GM19328 (cell line): ENCODE data around the gene TUBGCP6.

Experiments
- ATAC-seq: cut with Tn5 transposase; IDR thresholded peaks from one replicate; pipeline ENCODE4 v1.9.1; 2021; ENCODE audit warnings: mild to moderate bottlenecking, moderate library complexity; ENCODE audit not compliant: unreplicated experiment

TUBGCP6 gene, protein sequence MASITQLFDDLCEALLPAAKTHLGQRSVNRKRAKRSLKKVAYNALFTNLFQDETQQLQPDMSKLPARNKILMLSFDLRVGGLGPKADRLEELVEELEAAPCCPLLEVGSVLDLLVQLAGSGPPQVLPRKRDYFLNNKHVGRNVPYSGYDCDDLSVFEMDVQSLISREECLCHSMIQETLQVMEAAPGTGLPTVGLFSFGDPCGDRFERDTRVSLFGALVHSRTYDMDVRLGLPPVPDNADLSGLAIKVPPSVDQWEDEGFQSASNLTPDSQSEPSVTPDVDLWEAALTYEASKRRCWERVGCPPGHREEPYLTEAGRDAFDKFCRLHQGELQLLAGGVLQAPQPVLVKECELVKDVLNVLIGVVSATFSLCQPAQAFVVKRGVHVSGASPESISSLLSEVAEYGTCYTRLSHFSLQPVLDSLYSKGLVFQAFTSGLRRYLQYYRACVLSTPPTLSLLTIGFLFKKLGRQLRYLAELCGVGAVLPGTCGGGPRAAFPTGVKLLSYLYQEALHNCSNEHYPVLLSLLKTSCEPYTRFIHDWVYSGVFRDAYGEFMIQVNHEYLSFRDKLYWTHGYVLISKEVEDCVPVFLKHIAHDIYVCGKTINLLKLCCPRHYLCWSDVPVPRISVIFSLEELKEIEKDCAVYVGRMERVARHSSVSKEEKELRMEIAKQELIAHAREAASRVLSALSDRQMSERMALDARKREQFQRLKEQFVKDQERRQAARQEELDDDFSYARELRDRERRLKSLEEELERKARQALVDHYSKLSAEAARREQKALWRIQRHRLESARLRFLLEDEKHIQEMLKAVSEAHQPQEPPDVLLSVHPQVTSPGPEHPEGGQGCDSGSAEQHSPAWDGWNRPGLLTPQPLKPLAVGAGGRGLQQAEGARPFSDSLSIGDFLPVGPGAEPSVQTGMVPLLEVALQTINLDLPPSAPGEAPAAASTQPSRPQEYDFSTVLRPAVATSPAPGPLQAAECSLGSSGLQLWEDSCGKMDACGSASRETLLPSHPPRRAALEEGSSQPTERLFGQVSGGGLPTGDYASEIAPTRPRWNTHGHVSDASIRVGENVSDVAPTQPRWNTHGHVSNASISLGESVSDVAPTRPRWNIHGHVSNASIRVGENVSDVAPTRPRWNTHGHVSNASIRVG (N-terminal part only)

DNA sequence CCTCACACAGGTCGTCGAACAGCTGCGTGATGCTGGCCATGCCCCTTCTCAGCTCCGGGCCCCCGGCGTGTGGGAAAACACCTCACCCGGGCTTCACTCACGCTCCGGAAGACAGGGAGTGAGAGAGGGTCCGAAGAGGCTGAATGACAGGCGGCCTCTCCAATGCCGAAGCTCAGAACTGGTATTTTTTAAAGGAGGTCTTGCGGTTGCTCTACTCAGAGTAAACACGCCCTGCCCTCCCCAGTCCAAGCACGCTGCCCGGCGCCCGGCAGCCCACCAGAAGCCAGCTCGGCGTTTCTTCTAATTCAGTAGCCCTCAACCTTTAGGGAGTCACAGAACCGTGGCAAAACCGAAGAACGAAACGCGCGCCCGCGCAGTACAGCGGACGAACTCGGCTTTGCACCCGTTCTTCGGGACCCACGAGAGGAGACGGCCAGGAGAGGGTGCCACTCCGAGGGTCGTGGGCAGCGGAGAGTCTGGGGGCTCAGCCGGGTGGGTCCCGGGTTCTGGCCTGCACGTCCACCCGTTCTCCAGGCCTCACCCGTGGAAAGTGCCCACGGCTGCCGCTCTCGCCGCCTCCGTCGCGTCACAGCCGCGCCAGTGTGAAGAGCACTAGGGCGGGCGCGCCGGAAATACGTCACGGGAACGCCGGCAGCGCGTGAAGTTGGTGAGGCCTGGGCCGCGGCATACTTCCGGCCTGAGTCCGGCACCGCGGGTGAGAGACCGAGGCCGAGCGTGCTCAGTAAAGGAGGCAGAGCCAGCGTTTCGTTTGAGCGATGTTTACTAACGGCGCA, at the start of gene TUBGCP6:
TSS of gene TUBGCP6 (minus strand) at position 604 of the 794 bp plus-strand sequence. CDS start at position 40, 564 bp downstream.
- ATAC-seq, result peak; percentile 66

DNA sequence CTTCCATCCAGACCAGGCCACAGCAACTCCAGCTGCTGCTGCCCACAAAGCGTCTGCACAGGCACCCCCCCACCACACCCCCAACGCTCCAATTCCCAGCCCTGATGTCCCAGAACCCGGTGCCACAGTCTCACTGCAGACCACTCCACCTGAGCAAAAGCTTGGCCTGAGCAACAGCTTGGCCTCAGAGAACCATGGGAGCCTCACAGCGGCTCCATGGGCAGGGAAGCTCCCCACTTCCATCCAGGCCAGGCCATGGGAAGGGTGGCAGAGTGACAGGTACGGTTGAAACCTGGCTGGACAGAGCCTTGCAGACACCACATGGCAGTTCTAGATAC, 49.5 kb upstream of the TUBGCP6 start:
- no peak for ATAC-seq

DNA sequence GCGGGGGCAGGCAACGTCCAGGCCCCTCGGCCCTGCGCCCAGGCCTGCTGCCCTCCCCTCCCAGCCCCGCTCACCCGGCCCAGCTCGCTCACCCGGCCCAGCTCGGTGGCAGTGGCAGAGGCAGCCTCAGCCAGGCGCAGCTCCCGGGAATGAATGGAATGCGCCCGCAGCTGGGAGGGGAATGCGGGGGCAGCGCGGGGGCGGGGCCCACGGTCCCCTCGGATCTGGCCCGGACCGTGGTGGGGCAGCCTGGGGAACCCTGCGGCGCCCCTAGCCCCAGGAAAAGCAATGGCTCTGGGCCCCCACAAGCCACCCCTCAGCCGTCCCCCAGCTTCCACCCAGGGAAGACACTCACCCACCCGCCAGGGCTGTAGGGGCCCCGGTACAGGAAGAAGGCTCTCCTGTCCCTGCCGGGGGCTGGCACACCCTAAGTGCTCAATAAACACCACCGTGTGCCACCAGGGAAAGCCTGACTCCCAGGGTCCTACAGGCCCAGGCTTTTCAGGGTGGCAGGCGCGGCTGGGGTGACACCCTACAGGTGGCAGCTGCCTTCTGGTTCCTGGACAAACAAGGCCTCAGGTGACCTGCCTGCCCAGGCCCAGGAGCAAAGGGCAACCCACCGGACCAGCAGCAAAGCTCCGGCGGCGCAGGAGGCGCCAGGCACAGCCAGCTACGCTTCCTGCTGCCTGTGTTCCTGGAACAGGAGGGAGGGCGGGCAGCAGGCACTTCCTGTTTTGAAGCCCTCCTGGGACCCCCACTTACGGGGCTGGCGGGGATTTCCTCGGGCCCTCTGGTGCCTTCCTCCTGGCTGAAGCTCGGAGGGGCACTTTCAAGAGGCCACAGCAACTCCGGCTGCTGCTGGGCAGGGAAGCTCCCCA, 48.9 kb upstream of the TUBGCP6 start:
- no peak for ATAC-seq

DNA sequence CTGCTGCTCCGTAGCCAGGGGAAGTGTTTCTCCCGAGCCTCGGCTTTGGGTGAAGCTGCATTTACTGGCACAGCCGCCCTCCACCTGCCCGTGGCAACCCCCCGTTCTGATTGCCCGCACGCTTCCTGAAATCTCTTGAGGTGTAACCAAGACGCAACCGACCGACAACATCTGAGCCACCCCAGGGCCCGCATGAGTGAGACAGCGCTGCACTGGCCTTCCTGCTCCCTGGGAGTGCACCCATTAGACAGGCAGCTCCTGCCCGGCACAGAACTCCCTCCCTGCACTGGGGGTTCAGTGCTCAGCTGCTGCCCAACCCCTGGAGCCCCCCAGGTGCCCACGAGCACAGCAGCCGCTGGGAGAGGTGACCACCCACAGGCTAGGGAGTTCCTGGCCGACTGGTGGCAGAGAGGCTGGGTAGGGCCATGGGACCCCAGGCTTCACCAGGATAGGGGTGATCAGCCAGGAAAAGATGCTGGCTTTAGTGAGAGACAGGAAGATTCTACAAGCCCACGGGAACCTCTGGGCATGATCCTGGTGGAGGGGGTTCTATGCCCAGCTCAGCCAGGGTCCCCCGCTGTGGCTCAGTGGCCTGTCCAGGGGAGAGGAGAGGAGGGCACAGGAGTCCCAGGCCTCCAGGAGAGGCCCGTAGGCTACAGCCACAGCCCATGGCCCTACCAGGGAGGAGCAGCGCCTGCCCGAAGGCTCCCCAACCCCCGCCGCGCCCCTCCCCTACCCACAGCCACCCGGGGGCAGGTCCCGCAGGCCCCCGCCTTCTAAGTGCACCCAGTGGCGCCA, 48.0 kb upstream of the TUBGCP6 start:
- ATAC-seq, result no peak

DNA sequence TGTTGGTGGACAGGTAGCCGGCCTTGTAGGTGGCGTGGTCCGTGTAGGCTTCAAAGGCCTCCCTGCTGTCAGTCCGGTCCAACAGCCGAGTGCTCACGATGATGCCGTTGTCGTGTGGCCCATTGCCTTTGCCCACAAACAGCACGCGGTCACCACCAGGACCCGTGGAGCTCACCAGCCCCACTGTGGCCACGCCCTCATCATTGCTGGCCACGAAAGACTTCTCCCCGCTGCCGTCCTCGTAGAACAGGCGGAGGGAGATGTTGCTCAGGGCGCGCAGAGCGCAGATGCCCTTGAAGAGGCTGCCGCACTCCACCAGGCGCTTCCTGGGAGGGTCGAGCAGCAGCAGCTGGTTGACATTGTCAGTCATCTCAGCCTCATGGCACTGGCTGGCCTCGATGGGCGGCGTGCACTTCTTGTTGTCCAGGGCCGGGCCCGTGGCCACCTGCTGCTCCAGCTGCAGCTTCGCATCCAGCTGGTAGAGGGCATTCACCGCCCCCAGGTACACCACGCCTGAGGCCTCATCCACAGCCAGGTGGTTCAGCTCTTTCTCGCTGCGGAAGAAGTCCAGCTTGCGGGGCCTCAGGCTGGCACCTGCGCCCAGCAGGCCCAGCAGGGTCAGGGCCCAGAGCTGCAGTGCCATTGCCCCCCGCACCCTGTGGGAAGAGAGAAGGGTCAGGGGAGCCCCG, 45.3 kb upstream of the TUBGCP6 start:
- ATAC-seq, result no peak

DNA sequence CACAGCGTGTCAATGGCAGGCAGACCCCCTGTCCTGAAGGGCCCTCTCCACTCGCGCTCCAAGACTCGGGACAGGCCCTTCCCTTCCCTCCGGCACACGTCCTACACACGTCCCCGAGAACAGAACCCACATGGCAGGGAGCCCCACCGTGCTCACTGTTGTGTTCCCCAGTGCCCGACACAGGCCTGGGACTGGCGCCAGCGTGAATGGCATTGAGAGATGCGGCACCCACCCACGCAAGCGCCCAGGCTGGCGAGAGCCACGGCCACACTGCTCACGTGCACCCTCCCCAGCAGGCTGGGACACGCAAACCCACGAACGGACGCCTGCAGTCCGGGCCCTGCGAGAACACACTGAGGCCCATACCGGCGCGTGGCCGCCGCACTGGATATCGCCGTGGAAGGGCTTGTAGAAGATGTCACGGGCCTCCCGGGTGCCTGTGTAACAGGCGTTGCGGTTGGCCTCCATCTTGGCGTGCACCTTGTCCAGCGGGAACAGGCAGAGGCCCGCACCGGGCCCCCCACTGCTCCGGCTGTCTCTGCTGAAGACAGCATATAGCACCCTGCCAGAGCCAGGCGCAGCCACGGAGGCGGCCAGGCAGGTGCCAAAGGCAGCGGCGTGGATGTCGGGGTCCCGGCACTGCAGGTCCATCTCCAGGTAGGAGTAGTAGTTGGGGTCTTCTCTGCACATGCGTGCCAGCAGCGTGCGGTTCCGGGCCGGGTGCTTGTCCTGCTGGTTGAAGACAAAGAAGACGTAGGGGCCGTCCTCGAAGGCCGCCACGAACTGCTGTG, 44.5 kb upstream of the TUBGCP6 start:
- no peak for ATAC-seq

DNA sequence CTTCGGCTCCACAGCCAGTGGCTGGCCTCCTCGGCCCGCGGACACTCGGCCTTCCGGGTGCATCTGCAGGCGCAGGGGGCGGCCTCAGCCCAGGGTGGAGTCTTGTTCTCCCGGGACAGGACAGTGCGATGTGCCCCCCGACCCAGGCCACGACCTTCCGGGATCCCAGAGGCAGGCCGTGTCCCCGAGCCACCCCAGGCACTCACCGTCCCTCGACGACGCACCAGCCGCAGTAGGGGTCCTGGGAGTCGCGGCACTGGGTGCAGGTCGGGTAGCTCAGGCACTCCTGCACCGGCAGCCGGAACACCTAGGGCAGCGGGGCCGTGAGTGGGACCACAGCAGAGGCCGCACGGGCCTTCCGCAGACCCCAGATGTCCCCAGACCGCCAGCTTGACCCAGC, 42.9 kb upstream of the TUBGCP6 start:
- no peak for ATAC-seq

DNA sequence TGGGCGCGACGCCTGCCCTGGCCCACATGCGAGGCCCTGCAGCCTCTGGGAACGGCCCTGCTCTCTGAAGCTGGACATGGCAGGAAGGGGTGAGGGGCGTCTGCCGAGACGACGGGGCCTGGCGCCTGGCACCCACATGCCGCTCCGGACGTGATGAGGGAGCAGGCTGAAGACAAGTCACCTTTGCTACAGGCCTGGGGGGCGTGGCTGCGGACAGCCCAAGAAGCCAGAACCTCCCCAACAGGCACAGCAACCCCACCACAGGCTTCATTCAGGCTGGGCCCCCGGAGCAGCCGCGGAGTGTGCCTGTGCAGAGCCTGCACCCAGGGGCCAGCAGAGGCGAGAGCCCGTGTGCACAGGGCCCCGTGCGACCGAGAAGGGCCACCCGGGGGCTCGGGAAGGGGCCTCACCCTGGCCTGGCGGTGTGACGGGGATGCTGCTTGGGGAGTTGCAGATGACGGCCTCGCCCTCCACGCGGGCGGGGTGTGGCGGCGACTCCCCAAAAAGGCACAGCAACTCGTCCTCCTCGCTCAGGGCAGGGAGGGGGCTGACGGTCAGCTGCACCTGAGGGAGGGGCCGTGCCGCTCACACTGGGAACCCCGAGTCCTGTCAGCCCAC, 42.0 kb upstream of the TUBGCP6 start:
- ATAC-seq, result no peak

DNA sequence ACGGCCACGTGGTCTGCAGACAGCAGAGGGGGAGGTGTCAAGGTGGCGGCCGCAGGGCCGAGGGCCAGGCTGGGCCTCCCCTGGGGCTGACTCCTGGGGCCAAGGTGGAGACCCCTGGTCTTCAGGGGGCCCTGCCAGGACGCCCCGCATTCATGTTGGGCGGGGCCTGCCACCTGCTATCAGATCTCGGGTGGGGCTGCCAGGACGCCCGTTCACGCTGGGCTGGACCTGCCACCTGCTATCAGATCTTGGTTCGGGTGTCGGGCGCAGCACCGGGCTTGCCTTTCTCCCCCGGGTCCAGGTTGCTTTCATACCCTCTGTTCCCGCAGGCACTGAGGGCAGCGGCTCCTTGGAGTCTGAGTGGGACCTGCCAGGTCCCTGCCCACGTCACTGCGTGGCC, 41.5 kb upstream of the TUBGCP6 start:
- ATAC-seq, result no peak

DNA sequence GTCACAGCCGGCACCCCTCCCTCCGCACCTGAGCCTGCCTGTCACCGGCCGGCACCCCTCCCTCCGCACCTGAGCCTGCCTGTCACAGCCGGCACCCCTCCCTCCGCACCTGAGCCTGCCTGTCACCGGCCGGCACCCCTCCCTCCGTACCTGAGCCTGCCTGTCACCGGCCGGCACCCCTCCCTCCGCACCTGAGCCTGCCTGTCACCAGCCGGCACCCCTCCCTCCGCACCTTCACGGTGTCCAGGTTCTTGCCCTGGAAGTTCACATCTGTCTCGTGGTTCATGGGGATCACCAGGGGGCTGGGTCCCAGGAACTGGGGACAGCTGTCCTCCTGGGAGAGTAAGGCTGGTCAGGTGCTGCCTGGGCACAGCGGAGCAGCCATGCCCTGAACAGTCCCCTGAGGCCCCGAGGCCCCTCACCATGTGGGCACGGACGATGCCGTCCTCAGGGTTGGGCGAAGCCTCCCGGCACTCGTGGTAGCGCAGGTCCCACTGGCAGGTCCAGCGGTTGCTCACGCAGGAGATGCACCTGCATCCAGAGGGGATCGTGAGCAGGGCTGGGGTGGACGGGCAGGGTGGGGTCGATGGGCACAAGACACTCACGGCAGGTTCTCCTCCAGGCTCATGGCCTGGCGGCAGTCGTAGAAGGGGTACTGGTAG, 40.9 kb upstream of the TUBGCP6 start:
- no peak for ATAC-seq

DNA sequence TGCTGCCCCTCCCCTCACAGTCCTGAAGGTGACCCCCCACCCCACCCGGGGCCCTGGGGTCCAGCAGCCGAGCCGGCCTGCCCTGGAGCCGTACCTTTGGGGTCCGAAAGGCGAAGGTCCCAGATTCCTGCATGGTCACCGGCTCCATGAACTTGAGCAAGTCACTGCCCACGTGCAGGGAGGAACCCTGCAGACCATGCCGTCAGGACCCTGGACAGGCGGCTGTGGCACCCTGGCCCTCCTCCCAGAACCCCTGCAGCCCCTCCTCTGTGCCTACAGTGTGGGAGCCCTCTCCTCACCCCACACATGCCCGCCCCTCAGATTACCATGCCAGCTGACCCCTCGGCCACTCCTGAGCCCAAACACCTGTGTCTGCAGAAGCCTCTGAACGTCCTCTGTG, 39.7 kb upstream of the TUBGCP6 start:
- no peak for ATAC-seq

DNA sequence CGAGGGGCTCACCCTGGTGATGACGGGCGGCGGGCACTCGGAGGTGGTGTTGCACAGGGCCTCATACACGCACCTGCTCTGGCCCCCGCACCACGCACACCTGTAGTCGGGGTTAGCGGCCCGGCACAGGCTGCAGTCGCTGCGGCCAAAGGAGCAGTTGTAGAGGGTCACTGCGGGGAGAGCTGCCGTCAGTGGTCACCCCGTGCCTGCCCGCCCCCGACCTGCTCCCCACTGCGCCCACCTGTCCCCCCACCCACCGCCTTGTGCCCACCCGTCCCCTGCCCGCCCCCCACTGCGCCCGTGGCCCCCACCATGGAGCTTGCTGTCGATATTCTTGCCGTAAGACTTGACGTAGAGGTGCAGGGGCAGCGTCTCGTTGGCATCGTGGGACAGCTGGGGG, 39.0 kb upstream of the TUBGCP6 start:
- no peak for ATAC-seq

DNA sequence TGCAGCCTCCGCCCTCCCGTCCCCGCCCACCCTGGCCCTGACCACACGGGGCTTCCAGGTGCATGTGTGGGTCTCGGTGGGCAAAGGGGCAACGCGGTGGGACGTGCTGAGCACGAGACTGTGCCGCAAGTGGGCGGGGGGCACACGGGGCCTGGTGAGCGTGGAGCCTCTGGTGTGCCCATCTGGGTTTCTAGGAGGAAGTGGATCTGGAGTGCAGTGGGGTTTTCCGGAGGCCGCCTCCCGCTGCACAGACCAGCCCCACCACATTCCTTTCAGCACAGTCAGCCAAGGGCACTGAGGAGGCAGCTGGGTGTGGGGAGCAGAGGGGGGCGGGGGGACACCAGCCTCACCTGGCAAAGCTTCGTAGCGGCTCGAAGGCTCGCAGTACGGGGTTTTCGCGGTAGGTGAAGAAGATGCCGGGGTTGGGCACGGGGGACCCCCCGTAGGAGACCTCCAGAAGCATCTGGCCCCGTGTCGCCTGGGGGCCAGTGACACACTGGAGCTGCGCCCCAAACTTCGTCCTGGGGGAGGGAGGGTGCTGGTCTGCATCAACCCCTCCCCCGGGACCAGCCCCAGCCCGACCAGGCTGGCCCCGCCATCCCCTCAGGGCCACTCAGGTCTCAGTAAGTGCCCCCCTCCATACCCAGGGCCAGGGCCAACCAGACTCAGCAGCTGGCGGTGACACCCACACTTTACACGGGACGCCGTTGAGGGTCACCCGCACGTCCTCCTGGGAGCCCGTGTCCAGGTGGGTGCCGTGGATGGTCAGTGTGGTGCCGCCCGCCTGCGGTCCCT, 37.7 kb upstream of the TUBGCP6 start:
- no peak for ATAC-seq

DNA sequence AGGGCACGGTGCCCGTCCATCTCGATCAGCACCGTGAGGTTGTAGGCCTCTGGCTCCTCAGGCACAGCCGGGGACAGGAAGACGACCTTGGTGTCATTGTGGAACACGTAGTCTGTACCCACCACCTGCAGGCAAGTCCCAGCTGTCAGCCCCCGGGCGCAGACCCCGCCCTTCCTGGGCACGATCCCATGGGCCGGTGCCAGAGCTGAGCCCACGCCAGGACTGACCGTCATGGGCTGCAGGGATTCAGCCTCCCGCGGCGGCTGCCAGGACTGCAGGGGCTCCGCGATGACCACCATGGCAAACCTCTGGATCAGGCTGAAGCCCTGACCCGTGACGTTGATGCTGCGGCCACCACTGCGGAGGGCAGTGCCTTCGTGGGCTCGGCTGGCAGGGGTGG, 37.1 kb upstream of the TUBGCP6 start:
- ATAC-seq, result no peak

DNA sequence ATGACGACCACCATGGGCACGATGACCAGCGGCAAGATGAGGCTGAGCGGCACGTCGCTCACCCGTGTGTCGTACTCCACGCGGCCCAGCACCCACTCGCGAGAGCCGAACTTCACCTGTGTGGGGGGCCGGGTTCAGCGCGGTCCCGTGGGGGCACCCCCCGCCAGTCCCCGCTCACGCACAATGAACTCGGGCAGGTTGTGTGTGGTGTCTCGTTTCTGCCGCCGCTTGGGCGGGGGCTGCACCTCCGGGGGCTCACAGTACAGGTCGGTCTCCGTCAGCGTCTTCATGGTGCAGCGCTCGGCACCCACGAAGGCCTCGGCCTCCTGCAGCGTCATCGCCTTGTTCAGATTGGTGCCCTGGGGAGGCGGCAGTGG, 36.5 kb upstream of the TUBGCP6 start:
- no peak for ATAC-seq
